HepG2 (cell line): Measurements from ENCODE around the gene RNH1. TPM values are rescaled to one million over a fixed set of nuclear protein-coding genes. Genes with fewer than 3 reads are reported as not detected.

Source experiments
- ASH2L ChIP-seq: fragments of 300-600, 200-600 bp; sonication (generic); IDR thresholded peaks from 2 replicates; pipeline ENCODE4 v1.7.0; 2017; ENCODE audit warnings: low read depth, mild to moderate bottlenecking, moderate library complexity, mixed read lengths, low read length; ENCODE audit not compliant: insufficient read length
- CC2D1A ChIP-seq: sonication (generic); formaldehyde crosslinking; IDR thresholded peaks from 2 replicates; pipeline ENCODE4 v1.8.1; 2023; ENCODE audit warnings: mild to moderate bottlenecking, missing genetic modification reagents
- EHMT2 ChIP-seq: fragments of 200-600 bp; sonication (generic); IDR thresholded peaks from 2 replicates; pipeline ENCODE4 v1.7.0; 2017; ENCODE audit warnings: antibody characterized with exemption, low read depth, low read length, borderline replicate concordance
- ELF3 ChIP-seq: IDR thresholded peaks from 2 replicates; pipeline ENCODE4 v1.6.1; 2016; ENCODE audit warnings: missing genetic modification reagents, missing compliant biosample characterization
- EZH2 ChIP-seq: conservative IDR thresholded peaks from 2 replicates; pipeline ENCODE4 v1.6.1; 2012; ENCODE audit warnings: mild to moderate bottlenecking, low read depth, low read length, moderate library complexity
- HNF4A ChIP-seq: sonication (generic); formaldehyde crosslinking; IDR thresholded peaks from 2 replicates; pipeline ENCODE4 v1.4.0; 2020; ENCODE audit warnings: missing genetic modification reagents
- HNRNPUL1 ChIP-seq: fragments of 200-400 bp; formaldehyde crosslinking; IDR thresholded peaks from 2 replicates; pipeline ENCODE4 v1.6.1; 2017; ENCODE audit warnings: low read depth, mild to moderate bottlenecking, low read length, moderate library complexity
- KDM4B ChIP-seq: sonication (generic); formaldehyde crosslinking; IDR thresholded peaks from 2 replicates; pipeline ENCODE4 v1.4.0; 2020; ENCODE audit warnings: missing genetic modification reagents
- NCOR1 ChIP-seq: fragments of 200-600 bp; sonication (generic); IDR thresholded peaks from 2 replicates; pipeline ENCODE4 v1.7.0; 2017; ENCODE audit warnings: antibody characterized with exemption, low read length, borderline replicate concordance
- PAF1 ChIP-seq: IDR thresholded peaks from 2 replicates; pipeline ENCODE4 v1.6.1; 2016; ENCODE audit warnings: missing genetic modification reagents, missing compliant biosample characterization
- PRDM4 ChIP-seq: sonication (generic); formaldehyde crosslinking; IDR thresholded peaks from 2 replicates; pipeline ENCODE4 v1.9.0; 2021; ENCODE audit warnings: missing genetic modification reagents, borderline replicate concordance
- SAP130 ChIP-seq: IDR thresholded peaks from 2 replicates; pipeline ENCODE4 v1.6.1; 2016; ENCODE audit warnings: low read depth
- SMC3 ChIP-seq: IDR thresholded peaks from 2 replicates; pipeline ENCODE4 v1.6.1; 2011; ENCODE audit warnings: low read length, improper control_type of control experiment
- TBL1XR1 ChIP-seq: fragments of 150-350 bp; IDR thresholded peaks from 2 replicates; pipeline ENCODE4 v1.6.1; 2014; ENCODE audit warnings: borderline replicate concordance, low read length; ENCODE audit not compliant: partially characterized antibody
- YEATS4 ChIP-seq: sonication (generic); formaldehyde crosslinking; IDR thresholded peaks from 2 replicates; pipeline ENCODE4 v1.4.0; 2020; ENCODE audit warnings: missing genetic modification reagents, borderline replicate concordance
- ZNF138 ChIP-seq: sonication (generic); formaldehyde crosslinking; IDR thresholded peaks from 2 replicates; pipeline ENCODE4 v1.5.0; 2020; ENCODE audit warnings: mild to moderate bottlenecking, low read depth, missing genetic modification reagents
- ZNF432 ChIP-seq: sonication (generic); formaldehyde crosslinking; IDR thresholded peaks from 2 replicates; pipeline ENCODE4 v1.5.0; 2020; ENCODE audit warnings: missing genetic modification reagents, mild to moderate bottlenecking, borderline replicate concordance
- ZNF501 ChIP-seq: sonication (generic); formaldehyde crosslinking; IDR thresholded peaks from 2 replicates; pipeline ENCODE4 v1.5.1; 2020; ENCODE audit warnings: mild to moderate bottlenecking, moderate library complexity, missing genetic modification reagents
- polyA plus RNA-seq, 8 experiments: library from polyadenylated mRNA; depleted of rRNA in 3 of 8; stranded (reverse) in 7 of 8; unstranded in 1 of 8; fragments of >200 nt; fragmentation: Illumina TruSeq in 4 of 8; extraction: Trizol in 4 of 8; gene quantifications; 2 replicates each; pipeline versions ENCODE4 v1.2.1 to v1.2.3, GENCODE V29; 2011 to 2016; ENCODE audit warnings: low read depth in 4 of 8, missing spikeins in 1 of 8, mixed read lengths in 1 of 8; ENCODE audit not compliant: insufficient read depth in 1 of 8
- total RNA-seq, 5 experiments: library from RNA; depleted of rRNA; stranded (reverse); fragments of >200 nt; fragmentation: Illumina TruSeq; extraction: Trizol; gene quantifications; 2 replicates each; pipeline ENCODE4 v1.2.3, GENCODE V29; 2016; ENCODE audit warnings: low read depth in 1 of 5
- TF ChIP-seq, protein P1 (sequence below): sonication (generic); formaldehyde crosslinking; IDR thresholded peaks from 2 replicates; pipeline ENCODE4 v1.9.0; 2021; ENCODE audit warnings: missing genetic modification reagents, borderline replicate concordance
- TF ChIP-seq, protein P2 (sequence below): sonication (generic); formaldehyde crosslinking; IDR thresholded peaks from 2 replicates; pipeline ENCODE4 v1.4.0; 2020; ENCODE audit warnings: missing genetic modification reagents
- TF ChIP-seq, protein P3 (sequence below): sonication (generic); formaldehyde crosslinking; IDR thresholded peaks from 2 replicates; pipeline ENCODE4 v1.5.1; 2020; ENCODE audit warnings: mild to moderate bottlenecking, missing genetic modification reagents, borderline replicate concordance

Gene RNH1
- total and polyA plus RNA-seq, 2 of the 13 experiments (the other 11 are each of a cell fraction or from before 2014, with no cell fraction given): 36.0 to 74.1 TPM

- TF ChIP-seq, protein P1, sequence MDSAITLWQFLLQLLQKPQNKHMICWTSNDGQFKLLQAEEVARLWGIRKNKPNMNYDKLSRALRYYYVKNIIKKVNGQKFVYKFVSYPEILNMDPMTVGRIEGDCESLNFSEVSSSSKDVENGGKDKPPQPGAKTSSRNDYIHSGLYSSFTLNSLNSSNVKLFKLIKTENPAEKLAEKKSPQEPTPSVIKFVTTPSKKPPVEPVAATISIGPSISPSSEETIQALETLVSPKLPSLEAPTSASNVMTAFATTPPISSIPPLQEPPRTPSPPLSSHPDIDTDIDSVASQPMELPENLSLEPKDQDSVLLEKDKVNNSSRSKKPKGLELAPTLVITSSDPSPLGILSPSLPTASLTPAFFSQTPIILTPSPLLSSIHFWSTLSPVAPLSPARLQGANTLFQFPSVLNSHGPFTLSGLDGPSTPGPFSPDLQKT (CRISPR knock-in tag): no peak
- TF ChIP-seq NCOR1 (no peak), SMC3 (no peak), SAP130 (peak; percentile 85), KDM4B (no peak), ASH2L (no peak), EZH2 (no peak), EHMT2 (no peak), CC2D1A (CRISPR knock-in tag) (no peak), TBL1XR1 (no peak), ZNF501 (CRISPR knock-in tag) (peak; percentile 76), ZNF432 (CRISPR knock-in tag) (no peak), HNRNPUL1 (no peak), PAF1 (CRISPR knock-in tag) (no peak), HNF4A (CRISPR knock-in tag) (no peak), PRDM4 (CRISPR knock-in tag) (no peak), ELF3 (CRISPR knock-in tag) (no peak; the same call in 1 of the 2 replicates), ZNF138 (0 out of 2 replicates have a peak, but pooled peaks have one; percentile 40), YEATS4 (no peak)
- TF ChIP-seq, protein P2, sequence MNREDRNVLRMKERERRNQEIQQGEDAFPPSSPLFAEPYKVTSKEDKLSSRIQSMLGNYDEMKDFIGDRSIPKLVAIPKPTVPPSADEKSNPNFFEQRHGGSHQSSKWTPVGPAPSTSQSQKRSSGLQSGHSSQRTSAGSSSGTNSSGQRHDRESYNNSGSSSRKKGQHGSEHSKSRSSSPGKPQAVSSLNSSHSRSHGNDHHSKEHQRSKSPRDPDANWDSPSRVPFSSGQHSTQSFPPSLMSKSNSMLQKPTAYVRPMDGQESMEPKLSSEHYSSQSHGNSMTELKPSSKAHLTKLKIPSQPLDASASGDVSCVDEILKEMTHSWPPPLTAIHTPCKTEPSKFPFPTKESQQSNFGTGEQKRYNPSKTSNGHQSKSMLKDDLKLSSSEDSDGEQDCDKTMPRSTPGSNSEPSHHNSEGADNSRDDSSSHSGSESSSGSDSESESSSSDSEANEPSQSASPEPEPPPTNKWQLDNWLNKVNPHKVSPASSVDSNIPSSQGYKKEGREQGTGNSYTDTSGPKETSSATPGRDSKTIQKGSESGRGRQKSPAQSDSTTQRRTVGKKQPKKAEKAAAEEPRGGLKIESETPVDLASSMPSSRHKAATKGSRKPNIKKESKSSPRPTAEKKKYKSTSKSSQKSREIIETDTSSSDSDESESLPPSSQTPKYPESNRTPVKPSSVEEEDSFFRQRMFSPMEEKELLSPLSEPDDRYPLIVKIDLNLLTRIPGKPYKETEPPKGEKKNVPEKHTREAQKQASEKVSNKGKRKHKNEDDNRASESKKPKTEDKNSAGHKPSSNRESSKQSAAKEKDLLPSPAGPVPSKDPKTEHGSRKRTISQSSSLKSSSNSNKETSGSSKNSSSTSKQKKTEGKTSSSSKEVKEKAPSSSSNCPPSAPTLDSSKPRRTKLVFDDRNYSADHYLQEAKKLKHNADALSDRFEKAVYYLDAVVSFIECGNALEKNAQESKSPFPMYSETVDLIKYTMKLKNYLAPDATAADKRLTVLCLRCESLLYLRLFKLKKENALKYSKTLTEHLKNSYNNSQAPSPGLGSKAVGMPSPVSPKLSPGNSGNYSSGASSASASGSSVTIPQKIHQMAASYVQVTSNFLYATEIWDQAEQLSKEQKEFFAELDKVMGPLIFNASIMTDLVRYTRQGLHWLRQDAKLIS: no peak
- TF ChIP-seq, protein P3, sequence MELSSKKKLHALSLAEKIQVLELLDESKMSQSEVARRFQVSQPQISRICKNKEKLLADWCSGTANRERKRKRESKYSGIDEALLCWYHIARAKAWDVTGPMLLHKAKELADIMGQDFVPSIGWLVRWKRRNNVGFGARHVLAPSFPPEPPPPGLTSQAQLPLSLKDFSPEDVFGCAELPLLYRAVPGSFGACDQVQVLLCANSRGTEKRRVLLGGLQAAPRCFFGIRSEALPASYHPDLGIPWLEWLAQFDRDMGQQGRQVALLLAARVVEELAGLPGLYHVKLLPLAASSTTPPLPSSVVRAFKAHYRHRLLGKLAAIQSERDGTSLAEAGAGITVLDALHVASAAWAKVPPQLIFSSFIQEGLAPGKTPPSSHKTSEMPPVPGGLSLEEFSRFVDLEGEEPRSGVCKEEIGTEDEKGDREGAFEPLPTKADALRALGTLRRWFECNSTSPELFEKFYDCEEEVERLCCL: no peak
Measured at GRCh38 chr11:536841-537621, 30.0 kb upstream of the RNH1 start, which contains the start of gene LRRC56 (continued).
